WI38 (cell line): ENCODE data around the gene PDGFA.

Source experiments
- H3K4me3 ChIP-seq: 2 replicates; pipeline ENCODE4 v1.5.1; 2011; ENCODE audit warnings: low read depth, mild to moderate bottlenecking, control low read depth, low read length
- TF ChIP-seq, protein P1 (sequence below): IDR thresholded peaks from 2 replicates; pipeline ENCODE4 v1.5.1; 2012; ENCODE audit warnings: low read depth, mild to moderate bottlenecking, control low read depth, low read length

PDGFA gene

GRCh38 chr7:543501-544337, 24.1 kb upstream of the PDGFA start:
- TF ChIP-seq, protein P1, sequence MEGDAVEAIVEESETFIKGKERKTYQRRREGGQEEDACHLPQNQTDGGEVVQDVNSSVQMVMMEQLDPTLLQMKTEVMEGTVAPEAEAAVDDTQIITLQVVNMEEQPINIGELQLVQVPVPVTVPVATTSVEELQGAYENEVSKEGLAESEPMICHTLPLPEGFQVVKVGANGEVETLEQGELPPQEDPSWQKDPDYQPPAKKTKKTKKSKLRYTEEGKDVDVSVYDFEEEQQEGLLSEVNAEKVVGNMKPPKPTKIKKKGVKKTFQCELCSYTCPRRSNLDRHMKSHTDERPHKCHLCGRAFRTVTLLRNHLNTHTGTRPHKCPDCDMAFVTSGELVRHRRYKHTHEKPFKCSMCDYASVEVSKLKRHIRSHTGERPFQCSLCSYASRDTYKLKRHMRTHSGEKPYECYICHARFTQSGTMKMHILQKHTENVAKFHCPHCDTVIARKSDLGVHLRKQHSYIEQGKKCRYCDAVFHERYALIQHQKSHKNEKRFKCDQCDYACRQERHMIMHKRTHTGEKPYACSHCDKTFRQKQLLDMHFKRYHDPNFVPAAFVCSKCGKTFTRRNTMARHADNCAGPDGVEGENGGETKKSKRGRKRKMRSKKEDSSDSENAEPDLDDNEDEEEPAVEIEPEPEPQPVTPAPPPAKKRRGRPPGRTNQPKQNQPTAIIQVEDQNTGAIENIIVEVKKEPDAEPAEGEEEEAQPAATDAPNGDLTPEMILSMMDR = no peak
- H3K4me3 ChIP-seq = no peak overlapping the region

GRCh38 chr7:542713-543500, 23.3 kb upstream of the PDGFA start:
- no peak overlapping the region for H3K4me3 ChIP-seq

GRCh38 chr7:542131-542712, 22.6 kb upstream of the PDGFA start:
- no peak overlapping the region for H3K4me3 ChIP-seq
- TF ChIP-seq, protein P1 = no peak

More at GRCh38 chr7:542713-543500, 23.3 kb upstream of the PDGFA start:
- TF ChIP-seq, protein P1 = no peak

DNA sequence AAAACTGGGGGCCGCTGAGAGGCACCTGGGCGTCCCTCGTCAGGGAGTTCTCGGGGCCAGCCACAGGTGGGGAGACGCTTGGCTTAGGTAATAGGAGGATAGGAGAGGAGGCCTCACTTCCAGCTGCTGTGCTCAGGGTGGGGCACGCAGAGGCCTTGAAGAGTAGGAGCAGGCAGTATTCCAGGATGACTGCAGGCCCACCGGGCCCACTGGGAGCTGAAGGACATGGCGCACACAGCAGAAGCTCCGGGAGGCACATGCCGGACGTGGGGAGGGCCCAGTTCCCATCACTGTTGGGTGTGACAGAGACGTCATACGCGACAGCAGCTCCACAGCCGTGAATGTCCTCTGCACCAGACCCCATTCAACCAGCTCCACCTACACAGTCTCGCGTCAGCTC, 22.0 kb upstream of the PDGFA start:
- TF ChIP-seq, protein P1 = no peak

GRCh38 chr7:540997-541396, 21.4 kb upstream of the PDGFA start:
- no peak overlapping the region for H3K4me3 ChIP-seq
- TF ChIP-seq, protein P1 = no peak

More for the DNA sequence above, 22.0 kb upstream of the PDGFA start:
- no peak overlapping the region for H3K4me3 ChIP-seq

- no peak overlapping the region for H3K4me3 ChIP-seq
- TF ChIP-seq, protein P1 = no peak
Measured at GRCh38 chr7:540579-540978, 20.9 kb upstream of the PDGFA start.
